ENCODE measurements around the gene ADGRD2. TPM values are rescaled to one million over a fixed set of nuclear protein-coding genes. Genes with fewer than 3 reads are reported as not detected.
"Not testable (repeated sequence)": the region's sequence is repeated elsewhere in the genome, so short reads cannot be mapped to it uniquely, and the experiment has no call there.

The ADGRD2 gene
- total RNA-seq, 2 donors from 2014 or later, result not detected

DNA sequence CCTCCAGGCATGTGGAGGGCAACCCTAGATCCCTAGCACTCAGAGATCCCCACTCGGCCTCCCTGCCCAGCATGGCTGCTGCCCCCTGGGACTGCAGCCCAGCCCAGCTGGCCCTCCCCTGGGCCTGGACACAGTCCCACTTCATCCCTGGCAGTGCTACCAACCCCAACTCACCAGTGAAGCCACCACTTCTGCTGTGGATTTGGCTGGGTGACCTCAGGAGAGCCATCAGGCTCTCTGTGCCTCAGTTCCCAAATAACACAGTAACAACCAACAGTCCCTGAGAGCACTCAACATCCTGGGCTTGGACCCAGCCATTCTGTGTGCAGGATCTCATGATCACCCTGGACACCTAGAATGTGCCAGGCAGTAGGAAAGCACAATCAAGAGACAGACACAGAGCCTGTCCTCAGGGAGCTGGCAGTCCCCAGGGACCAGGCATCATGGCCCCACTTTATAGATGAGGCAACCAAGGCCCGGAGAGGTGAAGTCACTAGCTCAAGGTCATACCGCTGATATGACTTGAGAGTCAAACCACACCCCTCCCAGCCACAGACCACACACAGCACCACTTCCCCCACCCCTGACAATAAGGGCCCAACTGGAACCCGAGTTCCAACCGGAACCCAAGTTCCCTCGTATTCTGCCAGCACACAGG is 30.3 kb upstream of the ADGRD2 start:
- DNase-seq (ENCODE audit: low spot score) (no peak), ATAC-seq (ENCODE audit: insufficient number of reproducible peaks, low FRiP score, low read depth) (no peak)
- no peak for TF ChIP-seq CTCF (IDR thresholded peaks at IDR 0.05)
- Histone ChIP-seq H3K4me1 (ENCODE audit: control insufficient read depth in 1 of 2, low read depth in 2 of 2) (no peaks in the 10 kb centered on the region), H3K36me3 (no peaks in the 10 kb centered on the region), H3K27ac (no peak overlapping the region), H3K9me3 (no peaks in the 10 kb centered on the region), H3K4me3 (no peak overlapping the region), H3K27me3 (replicated peaks; ENCODE audit: insufficient read depth) (no peaks in the 10 kb centered on the region)

- no peaks in the 10 kb centered on the region for H3K36me3 ChIP-seq
- ATAC-seq (ENCODE audit: insufficient number of reproducible peaks, low FRiP score, low read depth) (no peak), DNase-seq (ENCODE audit: low spot score) (no peak)
- H3K9me3 ChIP-seq, result no peaks in the 10 kb centered on the region
- no peaks in the 10 kb centered on the region for H3K4me1 ChIP-seq (ENCODE audit: control insufficient read depth in 1 of 2, low read depth in 2 of 2)
- no peak for TF ChIP-seq CTCF (IDR thresholded peaks at IDR 0.05)
- no peak overlapping the region for H3K4me3 ChIP-seq
- H3K27ac ChIP-seq, result no peak overlapping the region
- H3K27me3 ChIP-seq (replicated peaks; ENCODE audit: insufficient read depth), result no peaks in the 10 kb centered on the region
Observed at GRCh38 chr9:124420991-124421543, 29.2 kb upstream of the ADGRD2 start.

GRCh38 chr9:124423155-124423554 is 27.1 kb upstream of the ADGRD2 start:
- Histone ChIP-seq H3K27me3 (replicated peaks; ENCODE audit: insufficient read depth) (no peaks in the 10 kb centered on the region), H3K4me1 (ENCODE audit: control insufficient read depth in 1 of 2, low read depth in 2 of 2) (no peaks in the 10 kb centered on the region), H3K36me3 (no peaks in the 10 kb centered on the region), H3K27ac (no peak overlapping the region), H3K9me3 (no peaks in the 10 kb centered on the region), H3K4me3 (no peak overlapping the region)
- no peak for TF ChIP-seq CTCF (IDR thresholded peaks at IDR 0.05)
- ATAC-seq (ENCODE audit: insufficient number of reproducible peaks, low FRiP score, low read depth) (no peak), DNase-seq (ENCODE audit: low spot score) (no peak)

GRCh38 chr9:124423591-124423990 is 26.7 kb upstream of the ADGRD2 start:
- no peaks in the 10 kb centered on the region for H3K9me3 ChIP-seq
- no peak overlapping the region for H3K4me3 ChIP-seq
- no peaks in the 10 kb centered on the region for H3K27me3 ChIP-seq (replicated peaks; ENCODE audit: insufficient read depth)
- H3K27ac ChIP-seq, result no peak overlapping the region
- ATAC-seq (ENCODE audit: insufficient number of reproducible peaks, low FRiP score, low read depth) (no peak), DNase-seq (ENCODE audit: low spot score) (no peak)
- no peak for TF ChIP-seq CTCF (IDR thresholded peaks at IDR 0.05)
- H3K4me1 ChIP-seq (ENCODE audit: control insufficient read depth in 1 of 2, low read depth in 2 of 2), result no peaks in the 10 kb centered on the region
- H3K36me3 ChIP-seq, result no peaks in the 10 kb centered on the region

- H3K27ac ChIP-seq; DNase-seq (ENCODE audit: low spot score); ATAC-seq (ENCODE audit: insufficient number of reproducible peaks, low FRiP score, low read depth); H3K27me3 ChIP-seq (replicated peaks; ENCODE audit: insufficient read depth); H3K36me3 ChIP-seq; H3K4me1 ChIP-seq (ENCODE audit: control insufficient read depth in 1 of 2, low read depth in 2 of 2); H3K9me3 ChIP-seq; H3K4me3 ChIP-seq: not testable (repeated sequence)
Observed at GRCh38 chr9:124425733-124426132, 24.5 kb upstream of the ADGRD2 start.

DNA sequence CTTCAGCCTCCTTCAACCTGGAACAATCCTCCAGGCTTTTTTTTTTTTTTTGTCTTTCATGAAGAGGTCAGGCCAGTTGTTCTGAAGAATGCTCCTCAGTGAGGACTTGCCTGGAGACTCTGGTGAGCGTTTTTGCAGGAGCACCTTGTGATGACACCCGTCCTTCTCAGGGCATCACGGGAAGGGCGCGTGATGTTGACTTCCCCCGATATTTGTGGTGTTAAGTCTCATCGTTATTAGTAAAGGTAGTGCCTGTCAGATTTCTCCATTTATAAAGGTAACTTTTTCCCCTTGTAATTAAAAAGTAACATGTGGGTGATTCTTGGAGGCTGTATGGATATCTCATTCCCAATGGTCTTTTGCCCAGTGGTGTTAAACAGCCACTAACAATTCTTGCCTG is 23.9 kb upstream of the ADGRD2 start:
- no peak for TF ChIP-seq CTCF (IDR thresholded peaks at IDR 0.05)
- H3K36me3 ChIP-seq, result no peaks in the 10 kb centered on the region
- H3K4me3 ChIP-seq, result no peak overlapping the region
- H3K27me3 ChIP-seq (replicated peaks; ENCODE audit: insufficient read depth), result no peaks in the 10 kb centered on the region
- DNase-seq (ENCODE audit: low spot score) (no peak), ATAC-seq (ENCODE audit: insufficient number of reproducible peaks, low FRiP score, low read depth) (no peak)
- H3K27ac ChIP-seq, result no peak overlapping the region
- H3K9me3 ChIP-seq, result no peaks in the 10 kb centered on the region
- H3K4me1 ChIP-seq (ENCODE audit: control insufficient read depth in 1 of 2, low read depth in 2 of 2), result no peaks in the 10 kb centered on the region

All from thoracic aorta (tissue), 2 donors.